Subcutaneous adipose tissue (tissue), 4 donors: ENCODE measurements around the gene CSGALNACT2. TPM values are rescaled to one million over a fixed set of nuclear protein-coding genes. Genes with fewer than 3 reads are reported as not detected.

Source experiments
- CTCF ChIP-seq: fragments of 450-650 bp; IDR thresholded peaks from one replicate; pipeline ENCODE4 v1.5.1; 2016; ENCODE audit warnings: low read depth, mild to moderate bottlenecking, control low read depth, antibody characterized with exemption, moderate library complexity
- total RNA-seq, 4 donors: library from RNA; depleted of rRNA; stranded (reverse); fragments of >200 nt; gene quantifications; one replicate each; pipeline ENCODE4 v1.1.0, GENCODE V29; 2016

The CSGALNACT2 gene
- total RNA-seq, 4 donors from 2014 or later, result 23.9 to 94.3 (median 41.1) TPM

DNA sequence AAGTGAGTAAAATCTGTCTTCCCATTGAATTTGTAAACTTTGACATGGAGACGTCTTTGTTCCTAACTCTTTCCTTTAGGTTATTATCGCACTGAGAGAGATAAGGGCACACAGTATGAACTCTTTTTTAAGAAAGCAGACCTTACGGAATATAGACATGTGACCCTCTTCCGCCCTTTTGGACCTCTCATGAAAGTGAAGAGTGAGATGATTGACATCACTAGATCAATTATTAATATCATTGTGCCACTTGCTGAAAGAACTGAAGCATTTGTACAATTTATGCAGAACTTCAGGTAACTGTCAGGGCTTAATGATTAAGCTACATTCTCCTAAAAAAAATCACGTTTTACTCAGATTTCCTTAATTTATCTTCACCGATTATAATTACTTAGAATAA, 20.4 kb downstream of the CSGALNACT2 start:
- TF ChIP-seq CTCF, result no peak

DNA sequence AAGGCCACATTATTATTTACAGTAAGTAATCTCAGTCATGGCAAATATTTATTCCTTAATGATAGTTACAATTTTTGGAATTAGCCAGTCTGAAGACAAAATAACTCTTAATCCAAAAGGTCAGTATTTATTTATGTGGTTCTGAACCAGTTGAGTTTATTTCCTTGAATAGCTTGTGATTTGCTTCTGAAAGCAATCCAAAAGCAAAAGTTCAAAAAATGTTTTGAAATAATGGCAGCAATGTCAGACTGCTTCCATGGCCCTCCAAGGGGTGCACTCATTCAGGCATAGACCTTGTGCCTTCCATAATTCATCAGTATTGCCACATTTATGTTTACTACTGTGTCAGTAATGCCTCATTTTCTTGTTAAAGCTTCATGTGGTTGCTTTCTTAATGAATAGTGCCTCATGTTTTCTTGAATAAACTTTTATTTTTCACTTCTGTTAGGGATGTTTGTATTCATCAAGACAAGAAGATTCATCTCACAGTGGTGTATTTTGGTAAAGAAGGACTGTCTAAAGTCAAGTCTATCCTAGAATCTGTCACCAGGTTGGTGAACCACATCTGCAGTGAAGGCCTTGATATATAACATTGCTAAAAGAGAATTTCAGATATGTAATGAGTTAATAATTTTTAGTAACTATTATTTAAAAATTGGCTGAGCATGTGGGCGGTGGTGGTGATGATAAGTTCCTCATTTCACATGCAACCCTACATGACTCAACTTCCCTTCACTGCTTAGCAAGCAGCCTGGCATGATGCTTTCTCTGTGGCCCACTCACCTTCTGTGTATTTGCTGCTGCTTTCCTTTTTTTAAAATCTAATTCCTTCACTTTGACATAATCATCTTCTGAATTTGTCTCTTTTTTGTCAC, 22.0 kb downstream of the CSGALNACT2 start:
- TF ChIP-seq CTCF, result no peak

DNA sequence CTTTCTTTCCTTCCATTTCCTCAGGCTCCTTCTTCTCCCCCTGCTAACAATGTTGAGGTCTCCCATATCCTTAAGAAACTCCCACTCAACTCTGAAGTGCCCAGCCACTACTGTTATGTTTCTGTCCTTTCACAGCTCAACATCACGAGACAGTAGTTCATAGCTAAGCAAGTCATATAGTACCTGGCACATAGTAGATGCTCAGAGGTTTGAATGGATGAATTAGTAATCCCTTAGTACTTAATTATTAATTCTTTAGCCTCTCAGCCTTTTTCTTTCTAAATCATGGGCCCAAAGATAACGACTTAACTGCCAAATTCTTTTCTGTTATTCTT, 22.6 kb downstream of the CSGALNACT2 start:
- TF ChIP-seq CTCF, result no peak

- TF ChIP-seq CTCF, result no peak
Observed at GRCh38 chr10:43162604-43163003, 24.4 kb downstream of the CSGALNACT2 start.

- TF ChIP-seq CTCF, result no peak
Observed at GRCh38 chr10:43166207-43166879, 28.1 kb downstream of the CSGALNACT2 start.

DNA sequence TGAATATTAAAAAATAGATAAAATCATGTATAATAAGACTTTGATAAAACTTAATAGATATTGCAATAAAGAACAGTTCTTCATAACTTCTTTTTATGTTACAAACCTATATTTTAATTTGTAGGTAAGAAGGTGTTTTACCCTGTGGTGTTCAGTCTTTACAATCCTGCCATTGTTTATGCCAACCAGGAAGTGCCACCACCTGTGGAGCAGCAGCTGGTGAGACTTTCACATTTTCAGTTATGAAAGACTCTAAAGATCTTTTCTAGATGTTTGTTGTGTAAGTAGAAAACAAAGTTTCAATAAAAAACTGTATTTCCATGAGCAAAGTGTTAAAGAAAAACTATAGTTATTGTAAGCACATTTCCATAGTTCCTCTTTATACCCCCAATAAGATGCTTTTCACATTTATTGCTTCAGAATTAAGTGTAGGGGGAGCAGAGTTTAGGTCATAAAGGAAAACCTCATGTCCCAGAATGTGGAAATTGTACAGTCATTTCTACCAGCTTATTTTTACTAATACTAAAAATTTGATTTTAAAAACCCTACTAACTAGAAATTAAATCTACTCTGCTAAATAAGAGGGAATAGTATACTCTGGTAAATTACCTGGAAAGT, 28.7 kb downstream of the CSGALNACT2 start:
- no peak for TF ChIP-seq CTCF

- TF ChIP-seq CTCF, result no peak
Observed at GRCh38 chr10:43167498-43167889, 29.2 kb downstream of the CSGALNACT2 start.
